GM19328 (cell line): ENCODE measurements around the gene C16orf74.

Source experiments
- ATAC-seq: cut with Tn5 transposase; IDR thresholded peaks from one replicate; pipeline ENCODE4 v1.9.1; 2021; ENCODE audit warnings: mild to moderate bottlenecking, moderate library complexity; ENCODE audit not compliant: unreplicated experiment

C16orf74 gene

GRCh38 chr16:85774811-85775210 is 23.9 kb upstream of the C16orf74 start:
- no peak for ATAC-seq

GRCh38 chr16:85774136-85774535 is 23.2 kb upstream of the C16orf74 start:
- ATAC-seq, result no peak

- no peak for ATAC-seq
Observed at GRCh38 chr16:85773044-85773443, 22.1 kb upstream of the C16orf74 start.

- no peak for ATAC-seq
Observed at GRCh38 chr16:85770741-85771140, 19.8 kb upstream of the C16orf74 start.

- ATAC-seq, result no peak
Observed at GRCh38 chr16:85768199-85768598, 17.3 kb upstream of the C16orf74 start.

- no peak for ATAC-seq
Observed at GRCh38 chr16:85767531-85767930, 16.6 kb upstream of the C16orf74 start.

- no peak for ATAC-seq
Observed at GRCh38 chr16:85765767-85766166, 14.9 kb upstream of the C16orf74 start.

- no peak for ATAC-seq
Observed at GRCh38 chr16:85765211-85765610, 14.3 kb upstream of the C16orf74 start.

- no peak for ATAC-seq
Observed at GRCh38 chr16:85763616-85764015, 12.7 kb upstream of the C16orf74 start.

- ATAC-seq, result no peak
Observed at GRCh38 chr16:85762970-85763369, 12.1 kb upstream of the C16orf74 start.

GRCh38 chr16:85761861-85762260 is 11.0 kb upstream of the C16orf74 start:
- no peak for ATAC-seq

- no peak for ATAC-seq
Observed at GRCh38 chr16:85759631-85760419, 8.9 kb upstream of the C16orf74 start.

- no peak for ATAC-seq
Observed at GRCh38 chr16:85759136-85759535, 8.2 kb upstream of the C16orf74 start.

- no peak for ATAC-seq
Observed at GRCh38 chr16:85757341-85757822, 6.5 kb upstream of the C16orf74 start.

- ATAC-seq, result peak; percentile 44
Observed at GRCh38 chr16:85755929-85756768, 5.3 kb upstream of the C16orf74 start.

GRCh38 chr16:85754413-85754812 is 3.5 kb upstream of the C16orf74 start:
- ATAC-seq, result no peak

GRCh38 chr16:85753976-85754375 is 3.1 kb upstream of the C16orf74 start:
- ATAC-seq, result no peak

- ATAC-seq, result no peak
Observed at GRCh38 chr16:85753559-85753958, 2.7 kb upstream of the C16orf74 start.

GRCh38 chr16:85752511-85753420 is 1.9 kb upstream of the C16orf74 start:
- ATAC-seq, result no peak

- no peak for ATAC-seq
Observed at GRCh38 chr16:85751698-85752501, 1.0 kb upstream of the C16orf74 start.
